ENCODE results near the gene MFSD6.
"Not testable (repeated sequence)": the region's sequence is repeated elsewhere in the genome, so short reads cannot be mapped to it uniquely, and the experiment has no call there.

The MFSD6 gene

DNA sequence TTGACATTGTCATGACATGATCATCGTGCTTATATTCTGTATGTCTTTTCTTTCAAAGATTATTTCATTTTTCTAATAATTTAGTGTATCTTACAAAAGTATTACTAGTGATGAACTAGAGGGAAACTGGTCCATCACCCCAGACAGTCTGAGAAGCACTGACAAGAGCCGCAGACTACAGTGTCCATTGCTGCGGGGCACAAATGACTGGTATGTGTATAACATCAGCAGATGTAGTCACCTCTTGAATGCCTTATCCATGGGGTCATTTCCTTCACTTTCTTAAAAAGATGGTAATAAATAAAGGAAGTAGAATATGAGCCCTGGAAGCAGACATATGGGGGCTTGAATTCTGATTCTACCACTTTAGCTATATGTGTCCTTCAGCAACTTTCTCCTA, 96.8 kb downstream of the MFSD6 start:
- DNase-seq: no peak

DNA sequence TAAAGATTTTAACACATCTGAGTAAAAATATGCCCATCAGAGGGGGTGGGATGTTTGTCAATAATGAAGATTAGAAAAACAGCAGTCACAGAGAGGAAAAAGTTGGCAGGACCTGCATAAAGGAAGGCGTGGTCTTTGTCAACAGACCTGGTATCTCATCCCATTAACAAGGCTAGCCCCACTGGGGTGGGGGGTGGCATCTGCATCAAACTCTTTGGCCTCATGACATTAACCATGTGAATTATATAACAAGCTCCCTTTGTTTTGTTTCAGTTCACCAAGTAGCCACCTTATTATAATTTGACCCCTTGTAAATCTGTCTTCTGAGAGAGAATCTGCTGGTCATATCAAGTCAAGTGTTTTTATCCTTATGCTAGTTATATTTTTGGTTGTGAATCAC, 97.5 kb downstream of the MFSD6 start:
- no peak for DNase-seq

DNA sequence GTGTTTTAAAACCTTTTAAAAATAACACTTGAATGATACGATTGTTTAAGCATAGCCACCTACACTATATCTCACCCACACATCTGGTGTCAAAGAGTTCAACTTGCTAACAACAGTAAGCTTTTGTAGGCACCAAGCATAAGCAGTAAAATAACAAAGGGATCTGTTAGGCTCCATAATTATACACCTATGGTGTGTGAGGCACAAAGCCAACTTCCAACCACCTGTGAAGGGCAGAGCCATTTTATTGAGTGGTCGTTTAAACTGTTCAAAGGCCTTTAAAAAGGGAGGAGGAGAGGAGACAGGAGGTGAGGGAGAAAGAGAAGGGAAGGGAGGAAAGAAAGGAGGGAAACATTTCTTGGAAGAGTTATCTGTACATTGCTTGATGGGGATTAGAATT, 98.5 kb downstream of the MFSD6 start:
- no peak for DNase-seq

DNA sequence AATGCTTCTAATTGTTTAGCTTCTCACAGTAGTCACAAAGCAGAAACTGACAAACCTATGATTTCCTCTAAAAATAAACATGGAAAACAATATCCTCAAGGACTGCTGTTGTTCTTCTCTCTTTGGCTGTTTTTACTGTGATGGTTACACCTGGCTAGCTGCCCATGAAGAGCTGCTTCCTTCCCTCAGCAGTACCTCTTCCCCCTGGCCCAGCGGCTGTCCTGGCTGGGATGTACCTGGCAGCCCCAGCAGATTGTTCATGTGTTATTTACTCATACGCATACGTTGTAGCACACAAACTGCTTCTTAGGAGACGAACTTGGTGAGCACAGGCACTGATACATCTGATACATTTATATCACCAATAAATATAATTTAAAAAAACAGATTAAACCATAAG, 99.0 kb downstream of the MFSD6 start:
- DNase-seq: no peak

DNA sequence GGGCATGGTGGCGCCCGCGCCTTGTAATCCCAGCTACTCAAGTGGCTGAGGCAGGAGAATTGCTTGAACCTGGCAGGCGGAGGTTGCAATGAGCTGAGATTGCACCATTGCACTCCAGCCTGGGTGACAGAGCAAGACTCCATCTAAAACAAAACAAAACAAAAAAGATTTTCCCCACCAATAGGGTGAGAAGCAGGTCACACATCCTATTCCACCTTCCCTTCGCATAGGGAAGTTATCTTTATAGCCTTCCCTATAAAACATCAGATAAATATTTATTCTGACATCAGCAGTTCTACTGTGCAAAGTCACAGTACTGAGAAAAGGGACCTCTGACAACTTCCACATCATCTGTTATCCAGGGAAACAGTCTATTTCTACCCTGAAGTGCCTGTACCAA, 101.7 kb downstream of the MFSD6 start:
- DNase-seq: not testable (repeated sequence)

DNA sequence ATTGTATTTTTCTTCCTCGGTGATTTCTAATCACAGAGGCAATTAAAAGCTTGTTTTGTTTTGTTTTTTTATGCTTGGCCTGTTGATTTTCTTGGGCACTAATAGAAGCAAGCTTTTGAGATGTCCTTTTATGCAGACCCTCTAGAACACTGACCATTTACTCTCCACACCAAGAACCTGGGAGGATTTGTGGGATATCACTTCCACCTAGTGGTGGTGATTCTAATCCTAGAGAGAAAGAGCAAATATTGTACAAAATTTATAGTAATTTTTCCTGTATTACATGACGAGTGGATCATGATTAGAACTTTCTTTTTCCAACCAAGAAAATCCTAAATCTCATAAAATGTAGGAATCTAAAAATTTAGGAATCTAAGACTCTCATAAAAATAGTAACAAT, 102.9 kb downstream of the MFSD6 start:
- peak; percentile 27 for DNase-seq

DNA sequence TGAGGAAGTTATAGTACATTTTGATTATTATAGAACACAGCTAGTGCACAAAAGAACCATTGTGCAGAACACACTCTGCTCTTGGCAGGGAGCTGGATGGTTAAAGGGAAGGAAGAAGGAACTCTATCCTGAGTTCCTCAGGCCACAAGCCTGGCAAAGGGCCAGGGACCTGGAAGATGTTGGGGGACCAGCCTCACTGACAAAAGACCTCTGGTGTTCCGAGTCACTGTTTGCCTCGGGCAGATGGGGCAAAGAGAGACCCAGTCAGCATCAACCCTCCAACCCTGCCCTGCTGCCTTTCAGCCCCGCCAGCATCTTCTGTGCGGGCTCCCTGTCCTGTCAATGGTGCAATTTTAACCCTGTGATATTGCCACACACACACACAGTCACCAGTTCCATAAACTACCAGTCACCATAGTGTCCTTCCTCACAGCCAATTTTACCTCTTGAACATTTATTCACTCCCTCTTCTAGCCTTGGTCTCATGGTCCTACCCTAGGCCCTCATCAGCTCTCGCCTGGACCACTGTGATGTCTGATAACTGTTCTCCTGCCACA, 104.5 kb downstream of the MFSD6 start:
- no peak for DNase-seq

DNA sequence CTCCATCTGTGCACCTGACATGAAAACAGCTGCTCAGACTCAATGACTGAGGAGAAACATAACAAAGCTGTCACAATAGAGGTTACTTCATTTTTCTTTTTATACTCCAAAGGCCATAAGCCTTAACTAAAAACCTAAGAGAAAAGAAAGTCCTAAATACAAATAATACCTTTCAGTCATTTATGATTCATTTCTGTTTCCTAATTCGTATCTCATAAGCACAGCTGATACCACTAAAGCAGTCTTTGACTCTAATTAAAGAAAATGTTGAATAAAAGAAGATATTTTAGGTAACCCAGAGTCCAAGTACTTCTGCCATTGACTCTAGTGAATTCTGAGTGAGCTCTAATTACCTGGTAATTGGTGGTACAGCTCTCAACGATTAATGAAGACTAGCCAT, 105.7 kb downstream of the MFSD6 start:
- no peak for DNase-seq

DNA sequence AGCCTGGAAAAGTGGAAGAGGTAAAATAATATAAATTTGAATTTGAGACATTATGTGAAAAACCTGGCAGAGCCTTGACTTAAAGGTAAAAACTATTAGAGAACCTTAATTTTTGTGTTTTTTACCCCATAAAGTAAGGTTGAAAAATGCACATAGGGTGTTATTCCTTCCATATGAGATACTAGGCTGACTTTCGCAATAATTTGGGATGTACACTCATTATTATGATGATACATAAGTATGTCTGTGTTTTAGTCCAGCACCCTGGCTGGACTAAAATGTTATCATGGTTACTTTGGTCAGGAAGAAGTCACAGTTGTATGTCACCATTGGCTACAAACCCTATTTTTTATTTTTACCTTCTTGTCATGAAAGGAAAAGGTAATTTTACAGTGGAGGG, 106.5 kb downstream of the MFSD6 start:
- DNase-seq: peak; percentile 47

DNA sequence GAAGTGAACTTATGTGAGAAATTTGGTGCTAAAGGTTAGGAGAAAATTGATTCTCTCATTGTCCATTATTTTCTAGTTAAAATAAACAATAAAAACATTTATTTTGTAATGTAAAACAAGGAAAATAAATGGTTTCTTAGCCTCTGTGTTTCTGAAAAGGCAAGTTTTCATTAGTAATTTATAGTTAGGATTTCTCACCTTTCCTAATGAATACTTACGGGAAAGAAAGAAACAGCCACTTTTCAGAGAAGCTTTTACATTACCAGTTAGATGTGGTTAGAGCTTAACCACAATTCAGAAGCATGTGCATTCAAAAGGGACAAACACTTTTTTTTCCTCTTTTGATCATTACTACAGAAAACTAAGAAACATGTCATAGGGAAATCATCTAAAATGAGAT, 107.5 kb downstream of the MFSD6 start:
- no peak for DNase-seq

DNA sequence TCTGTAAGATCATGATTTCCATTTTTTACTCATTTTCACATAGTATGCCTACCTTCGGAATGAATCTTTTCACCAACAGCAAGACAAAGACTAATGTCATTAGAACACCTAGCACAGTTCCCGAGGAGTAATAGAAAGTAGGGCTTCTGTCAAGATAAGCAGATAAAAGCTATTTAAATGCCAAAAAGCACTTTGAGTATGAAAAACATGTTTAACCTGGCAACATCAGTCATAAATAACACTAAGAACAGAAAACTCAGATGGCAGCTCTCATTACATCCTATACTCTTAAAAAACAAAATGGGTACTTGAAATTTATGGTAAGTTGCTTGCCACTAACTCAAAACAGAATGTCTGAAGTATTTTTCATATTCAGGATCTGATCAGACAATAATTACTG, 109.3 kb downstream of the MFSD6 start:
- no peak for DNase-seq

DNA sequence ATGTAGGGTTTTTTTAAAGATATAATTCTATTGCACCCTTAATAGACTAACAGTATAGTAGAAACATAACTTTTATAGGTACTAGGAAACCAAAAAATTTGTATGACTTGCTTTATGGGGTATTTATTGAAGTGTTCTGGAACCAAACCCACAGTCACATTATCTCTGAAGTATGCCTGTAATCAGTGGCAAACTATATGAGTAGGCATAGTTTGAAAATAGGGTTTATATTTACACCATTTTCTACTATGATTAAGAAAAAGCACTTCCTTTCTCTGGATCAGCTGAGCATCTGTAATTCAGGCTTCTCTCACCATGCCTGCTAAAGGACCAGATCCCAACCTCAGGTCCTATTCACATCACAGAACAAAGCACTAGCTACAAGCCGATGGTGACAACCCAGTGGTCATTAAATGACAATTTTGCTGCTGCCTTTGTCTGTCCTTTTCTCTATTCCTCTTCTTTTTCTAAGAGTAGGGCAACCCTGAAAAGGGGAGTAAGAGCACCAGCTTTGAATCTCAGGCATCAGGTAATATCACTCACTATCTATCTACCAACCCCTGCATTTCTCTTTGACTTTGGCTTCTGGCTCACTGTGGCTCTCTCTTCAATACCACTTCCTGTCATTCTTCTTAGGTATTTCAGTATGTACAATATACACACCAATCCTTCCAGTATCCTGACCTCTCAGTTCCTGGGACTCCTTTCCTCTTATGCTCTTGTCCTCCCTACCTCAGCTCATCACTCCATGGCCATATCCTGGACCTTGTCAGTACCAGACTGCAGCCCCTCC, 112.0 kb downstream of the MFSD6 start:
- no peak for DNase-seq

DNA sequence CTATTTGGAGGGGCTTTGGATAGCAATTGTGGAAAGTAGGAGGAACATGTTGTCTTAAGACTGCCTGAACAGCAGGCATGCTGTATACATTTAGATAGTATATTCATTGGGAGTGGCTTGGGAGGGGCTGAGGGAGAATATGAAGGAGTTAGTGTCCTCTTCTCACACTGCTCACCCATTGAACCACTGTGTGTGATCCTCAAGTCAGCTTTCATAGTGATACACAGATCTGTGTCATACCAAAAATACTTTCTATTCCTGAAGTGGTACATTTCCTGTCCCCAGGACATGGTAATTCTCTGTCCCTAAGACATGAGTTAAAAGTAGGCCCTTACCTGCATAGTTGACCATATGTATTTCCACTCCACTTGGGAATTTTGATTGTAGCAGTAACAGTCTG, 116.8 kb downstream of the MFSD6 start:
- DNase-seq: no peak

DNA sequence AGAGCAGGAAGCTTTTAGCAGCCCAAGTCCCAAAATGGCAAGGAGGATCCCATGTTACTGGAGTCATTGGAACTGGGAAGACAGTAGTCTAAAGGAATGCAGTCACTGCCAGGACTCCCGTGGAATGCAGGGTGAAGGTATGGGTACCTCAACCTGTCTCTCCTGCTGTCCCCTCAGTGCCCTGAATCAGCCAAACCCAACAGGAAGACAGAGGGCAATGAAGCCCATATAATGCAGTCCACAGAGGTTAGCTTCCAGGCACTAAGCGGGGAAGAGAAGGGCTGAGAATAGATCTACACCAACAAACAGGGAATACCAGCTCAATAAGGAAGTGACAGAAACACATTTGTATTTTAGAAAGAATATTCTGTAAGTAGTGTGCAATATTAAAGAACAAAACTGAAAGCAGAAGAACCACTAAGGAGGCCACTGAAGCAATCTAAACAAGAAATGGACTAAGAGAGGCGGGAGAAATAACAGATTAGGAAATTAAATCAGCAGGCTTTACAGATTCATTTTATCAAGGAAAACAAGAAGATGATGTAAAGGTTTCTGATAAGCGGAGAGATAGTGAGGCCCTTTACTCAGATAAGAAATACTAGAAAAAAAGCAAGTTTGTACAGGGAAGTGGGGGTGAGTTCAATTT, 118.1 kb downstream of the MFSD6 start:
- DNase-seq: no peak

DNA sequence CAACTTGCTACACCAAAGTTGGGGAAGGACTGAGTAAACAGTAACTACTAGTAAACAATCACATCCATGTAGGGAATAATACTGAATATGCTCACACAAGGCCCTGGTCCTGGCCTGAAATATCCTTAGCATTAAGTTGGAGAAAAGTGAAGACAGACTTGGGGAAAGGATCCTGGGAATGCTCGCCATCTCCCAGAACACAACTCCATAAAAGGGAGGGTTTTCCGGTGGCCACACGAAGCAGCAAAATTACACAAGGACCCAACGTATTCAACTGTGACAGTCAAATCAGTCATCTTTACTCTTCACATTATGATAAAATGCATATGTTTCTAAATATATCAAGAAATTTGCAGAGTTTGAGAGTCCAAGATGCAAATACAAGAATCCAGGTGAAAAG, 119.1 kb downstream of the MFSD6 start:
- DNase-seq: no peak

DNA sequence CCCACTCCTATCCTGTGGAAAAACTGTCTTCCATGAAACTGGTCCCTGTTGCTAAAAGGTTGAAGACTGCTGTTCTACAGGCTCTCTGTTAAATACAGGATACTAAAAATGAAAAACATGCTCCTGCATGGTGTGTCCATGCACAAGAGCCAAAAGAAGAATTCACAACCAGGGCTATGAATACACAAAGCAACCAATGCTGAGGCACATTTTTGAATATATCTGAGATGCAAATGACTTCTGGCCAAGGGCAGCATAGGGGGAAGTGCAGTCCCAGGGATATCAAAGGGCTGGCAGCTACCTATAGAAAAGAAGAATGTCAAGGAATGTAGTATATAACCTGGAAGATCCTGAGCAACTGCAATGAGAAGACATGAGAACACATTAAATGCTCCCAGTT, 119.8 kb downstream of the MFSD6 start:
- DNase-seq: no peak

DNA sequence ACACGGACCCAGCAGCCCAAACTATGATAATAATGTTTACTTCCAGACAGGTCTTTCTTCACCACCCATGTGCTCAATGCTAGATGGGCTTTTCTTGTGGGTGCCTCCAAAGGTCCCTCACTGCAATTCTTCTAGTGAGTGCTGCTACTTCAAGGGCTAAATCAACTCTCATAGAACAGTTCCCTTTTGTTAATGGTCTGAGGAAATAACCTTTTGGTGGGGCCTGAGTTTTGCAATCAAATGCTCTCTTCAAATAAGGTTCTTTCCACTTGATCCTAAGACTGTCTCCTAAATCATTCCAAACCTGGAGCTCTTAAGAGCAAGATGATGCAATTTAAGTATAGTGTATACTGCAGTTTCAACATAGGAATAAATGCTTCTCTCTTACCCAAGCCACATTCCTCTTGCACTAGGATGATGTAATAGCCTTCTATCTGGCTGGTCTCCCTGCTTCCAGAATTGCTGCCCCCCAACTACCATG, 120.4 kb downstream of the MFSD6 start:
- DNase-seq: peak; percentile 79

DNA sequence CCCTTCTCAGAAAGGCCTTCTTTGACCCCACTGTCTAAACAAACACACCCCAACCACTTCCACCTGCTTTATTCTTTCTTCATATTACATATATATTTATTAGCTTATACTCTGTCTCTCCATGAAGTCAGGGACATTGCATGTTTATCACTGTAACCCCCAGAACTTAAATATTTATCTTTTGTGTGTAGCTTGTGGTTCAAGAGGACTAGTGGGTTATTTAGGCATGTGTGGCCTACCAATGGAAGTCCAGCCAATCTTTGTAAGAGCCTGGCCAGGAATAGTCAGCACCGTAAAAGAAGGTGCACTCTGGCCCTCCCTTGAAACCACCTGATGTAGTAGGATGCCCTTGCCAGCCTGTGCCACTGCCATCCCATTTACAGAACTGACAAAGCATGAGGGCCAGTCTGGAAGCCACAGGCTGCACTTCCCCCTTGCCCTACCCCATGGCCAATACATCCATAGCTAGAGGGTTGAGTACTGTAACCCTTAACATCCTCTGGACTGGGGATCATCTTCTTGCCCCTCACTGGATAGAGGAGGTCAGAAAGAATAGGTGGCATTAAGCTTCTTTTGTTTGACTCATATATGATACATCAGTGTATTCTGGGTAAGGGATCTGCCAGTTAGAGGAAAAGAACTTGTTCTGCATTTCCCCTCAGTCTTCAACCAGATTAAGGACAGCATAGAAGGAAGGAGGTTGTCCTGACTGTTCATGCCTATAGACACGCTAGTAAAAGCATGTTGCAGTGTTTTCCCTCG, 121.5 kb downstream of the MFSD6 start:
- DNase-seq: peak; percentile 7

DNA sequence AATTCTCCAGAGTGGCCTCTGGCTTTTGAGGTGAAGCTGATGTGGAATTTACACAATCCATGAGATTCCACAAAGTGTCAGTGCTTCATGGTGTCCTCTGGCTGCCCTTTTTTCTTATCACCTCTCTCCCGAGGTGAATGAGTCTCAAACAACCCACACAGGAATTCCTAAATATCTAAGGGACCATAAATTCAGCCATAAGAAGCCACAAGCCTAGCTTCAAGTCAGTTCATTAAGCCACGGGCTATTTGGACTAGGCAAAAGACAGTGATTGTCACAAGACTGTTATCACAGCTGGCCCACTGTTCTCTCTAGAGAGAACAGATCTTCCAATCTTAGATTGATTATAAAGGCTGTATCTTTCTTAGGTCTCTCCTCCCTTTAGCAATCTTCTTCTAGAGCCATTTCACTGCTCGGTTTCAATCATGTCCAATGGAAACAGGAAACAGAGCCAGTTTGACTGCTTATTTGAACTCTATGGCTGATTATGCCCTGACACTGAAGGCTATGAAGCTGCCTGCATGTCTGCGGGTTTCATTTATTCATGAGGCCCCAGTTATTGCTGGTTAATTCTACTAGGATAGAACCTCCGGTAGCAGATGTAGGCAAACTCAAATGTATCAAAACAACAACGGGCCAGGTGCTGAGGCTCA, 122.2 kb downstream of the MFSD6 start:
- no peak for DNase-seq

DNA sequence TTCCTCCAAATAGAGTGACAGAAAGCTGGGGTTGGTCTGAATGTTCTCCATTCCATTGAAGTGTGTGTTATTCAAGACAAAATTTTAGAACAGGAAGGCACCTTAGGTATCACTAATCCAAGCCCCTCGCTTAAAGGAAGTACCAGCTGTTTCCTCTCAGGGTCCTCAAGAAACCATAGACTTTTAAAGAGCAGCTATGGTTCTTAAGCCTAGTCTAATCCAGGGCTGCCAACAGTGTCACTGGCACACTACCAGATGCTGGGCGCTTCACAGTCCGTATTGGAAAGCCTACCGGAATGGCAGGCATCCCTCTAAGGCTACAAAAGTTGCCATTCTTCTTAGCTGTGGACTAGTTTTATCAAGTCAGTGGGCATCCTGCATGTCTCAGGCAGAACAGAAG, 124.4 kb downstream of the MFSD6 start:
- no peak for DNase-seq

DNA sequence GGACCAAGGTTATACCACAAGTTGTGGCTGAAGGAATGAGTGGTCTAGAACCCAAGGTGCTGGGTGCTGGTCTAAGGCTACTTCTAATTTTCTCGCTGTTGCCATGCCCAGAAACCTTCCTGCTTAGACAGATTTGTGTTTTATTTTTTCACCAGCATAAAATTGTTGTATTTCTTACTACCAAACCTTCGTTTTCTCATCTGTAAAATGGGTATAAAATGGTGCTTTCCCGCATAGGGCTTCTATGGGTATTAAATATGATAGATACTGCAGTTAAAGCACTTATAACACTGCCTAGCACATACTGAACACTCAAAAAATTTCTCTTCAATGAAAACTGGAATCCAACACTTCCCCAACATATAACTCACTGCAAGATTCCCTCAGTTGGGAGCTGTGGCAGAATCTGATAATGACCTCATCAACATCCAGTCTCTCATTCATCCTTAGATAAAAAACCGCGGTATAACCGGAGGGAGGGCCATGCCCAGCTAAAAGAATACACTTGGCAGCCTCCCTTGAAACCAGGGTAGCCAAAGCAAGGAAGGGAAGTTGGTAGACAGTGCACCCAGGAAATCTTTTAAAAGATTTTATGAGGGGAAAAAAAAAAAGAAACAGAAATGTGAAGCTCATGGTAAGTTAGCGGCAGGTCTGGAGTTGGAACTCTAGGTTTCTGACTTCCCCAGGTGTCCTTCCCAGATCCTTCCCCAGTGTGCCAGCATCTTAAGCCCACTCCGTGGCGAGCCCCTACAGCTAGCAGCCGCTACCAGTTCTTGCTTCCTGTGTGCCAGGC, 125.2 kb downstream of the MFSD6 start:
- DNase-seq: no peak

DNA sequence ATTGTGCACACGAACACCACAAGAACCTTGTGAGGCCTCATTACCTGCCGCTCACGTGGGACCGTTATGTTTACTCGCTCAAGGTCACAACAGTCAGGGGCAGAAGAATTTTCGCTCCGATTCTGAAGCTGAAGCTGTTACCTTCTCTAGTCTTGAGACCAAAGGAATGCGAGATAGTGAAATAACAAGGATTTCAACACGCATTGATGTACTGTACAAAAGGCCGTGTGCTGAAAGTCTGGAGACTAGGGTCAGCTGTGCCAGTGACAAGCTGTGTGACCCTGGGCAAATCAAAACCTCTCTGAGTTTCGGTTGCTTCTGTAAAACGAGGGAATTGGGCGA, 125.8 kb downstream of the MFSD6 start:
- no peak for DNase-seq
